WTC11 (cell line): Measurements from ENCODE around the gene GRIA4.

ENCODE experiments used
- CTCF ChIP-seq: fragments of 200-600 bp; IDR thresholded peaks from 2 replicates; pipeline ENCODE4 v1.8.0; 2022; ENCODE audit warnings: antibody characterized with exemption
- E2F5 ChIP-seq: sonication (generic); formaldehyde crosslinking; IDR thresholded peaks from 2 replicates; pipeline ENCODE4 v1.8.1; 2022; ENCODE audit warnings: mild to moderate bottlenecking, moderate library complexity, missing genetic modification reagents
- ELF4 ChIP-seq: sonication (generic); formaldehyde crosslinking; IDR thresholded peaks from 2 replicates; pipeline ENCODE4 v1.8.1; 2022; ENCODE audit warnings: low read depth, mild to moderate bottlenecking, moderate library complexity, missing genetic modification reagents
- ETV6 ChIP-seq: sonication (generic); formaldehyde crosslinking; IDR thresholded peaks from 2 replicates; pipeline ENCODE4 v1.8.1; 2022; ENCODE audit warnings: mild to moderate bottlenecking, missing genetic modification reagents
- FOXP1 ChIP-seq: sonication (generic); formaldehyde crosslinking; IDR thresholded peaks from 2 replicates; pipeline ENCODE4 v1.8.0; 2022; ENCODE audit warnings: missing genetic modification reagents, mild to moderate bottlenecking, moderate library complexity, borderline replicate concordance
- FOXP4 ChIP-seq: sonication (generic); formaldehyde crosslinking; IDR thresholded peaks from 2 replicates; pipeline ENCODE4 v1.8.0; 2022; ENCODE audit warnings: mild to moderate bottlenecking, missing genetic modification reagents
- PRDM15 ChIP-seq: sonication (generic); formaldehyde crosslinking; IDR thresholded peaks from 2 replicates; pipeline ENCODE4 v1.8.0; 2022; ENCODE audit warnings: missing genetic modification reagents
- PREB ChIP-seq: sonication (generic); formaldehyde crosslinking; IDR thresholded peaks from 2 replicates; pipeline ENCODE4 v1.8.1; 2022; ENCODE audit warnings: mild to moderate bottlenecking, missing genetic modification reagents, moderate library complexity, borderline replicate concordance
- RELA ChIP-seq: sonication (generic); formaldehyde crosslinking; IDR thresholded peaks from 2 replicates; pipeline ENCODE4 v1.8.1; 2022; ENCODE audit warnings: missing genetic modification reagents, mild to moderate bottlenecking, borderline replicate concordance
- SMAD3 ChIP-seq: sonication (generic); formaldehyde crosslinking; IDR thresholded peaks from 2 replicates; pipeline ENCODE4 v1.8.0; 2022; ENCODE audit warnings: missing genetic modification reagents, mild to moderate bottlenecking, borderline replicate concordance
- STAT6 ChIP-seq: sonication (generic); formaldehyde crosslinking; conservative IDR thresholded peaks from 2 replicates; pipeline ENCODE4 v1.8.1; 2023; ENCODE audit warnings: mild to moderate bottlenecking, low read depth, missing genetic modification reagents, moderate library complexity
- TP53 ChIP-seq: sonication (generic); formaldehyde crosslinking; IDR thresholded peaks from 2 replicates; pipeline ENCODE4 v1.8.1; 2023; ENCODE audit warnings: mild to moderate bottlenecking, missing genetic modification reagents
- USF2 ChIP-seq: sonication (generic); formaldehyde crosslinking; IDR thresholded peaks from 2 replicates; pipeline ENCODE4 v1.8.1; 2023; ENCODE audit warnings: mild to moderate bottlenecking, missing genetic modification reagents, moderate library complexity
- ZNF671 ChIP-seq: fragments of 250-450 bp; sonication (Bioruptor Pico); IDR thresholded peaks from 2 replicates; pipeline ENCODE4 v1.8.0; 2021; ENCODE audit warnings: mild to moderate bottlenecking

- no peak for TF ChIP-seq PRDM15 (CRISPR knock-in tag)
- TF ChIP-seq E2F5 (CRISPR knock-in tag): no peak
- no peak for TF ChIP-seq USF2
- no peak for TF ChIP-seq TP53 (CRISPR knock-in tag)
- TF ChIP-seq ETV6 (CRISPR knock-in tag): no peak
- TF ChIP-seq CTCF: no peak
- no peak for TF ChIP-seq PREB (CRISPR knock-in tag)
- no peak for TF ChIP-seq ZNF671 (CRISPR knock-in tag)
- TF ChIP-seq FOXP4: no peak
- no peak for TF ChIP-seq RELA (CRISPR knock-in tag)
- TF ChIP-seq ELF4 (CRISPR knock-in tag): no peak
- no peak for TF ChIP-seq SMAD3 (CRISPR knock-in tag)
- no peak for TF ChIP-seq STAT6 (CRISPR knock-in tag)
- no peak for TF ChIP-seq FOXP1
These were observed 144.8 kb downstream of the GRIA4 start for GRCh38 chr11:105754716-105755115.
